SHP77 treated with DMSO at 0.1 percent for 48 hours (cell line): ENCODE results near the gene ADRB2.
"Not testable (repeated sequence)": the region's sequence is repeated elsewhere in the genome, so short reads cannot be mapped to it uniquely, and the experiment has no call there.

Source experiments
- DNase-seq: peaks from one replicate; lab custom pipeline; 2025; lab: John Stamatoyannopoulos, UW

Gene ADRB2

DNA sequence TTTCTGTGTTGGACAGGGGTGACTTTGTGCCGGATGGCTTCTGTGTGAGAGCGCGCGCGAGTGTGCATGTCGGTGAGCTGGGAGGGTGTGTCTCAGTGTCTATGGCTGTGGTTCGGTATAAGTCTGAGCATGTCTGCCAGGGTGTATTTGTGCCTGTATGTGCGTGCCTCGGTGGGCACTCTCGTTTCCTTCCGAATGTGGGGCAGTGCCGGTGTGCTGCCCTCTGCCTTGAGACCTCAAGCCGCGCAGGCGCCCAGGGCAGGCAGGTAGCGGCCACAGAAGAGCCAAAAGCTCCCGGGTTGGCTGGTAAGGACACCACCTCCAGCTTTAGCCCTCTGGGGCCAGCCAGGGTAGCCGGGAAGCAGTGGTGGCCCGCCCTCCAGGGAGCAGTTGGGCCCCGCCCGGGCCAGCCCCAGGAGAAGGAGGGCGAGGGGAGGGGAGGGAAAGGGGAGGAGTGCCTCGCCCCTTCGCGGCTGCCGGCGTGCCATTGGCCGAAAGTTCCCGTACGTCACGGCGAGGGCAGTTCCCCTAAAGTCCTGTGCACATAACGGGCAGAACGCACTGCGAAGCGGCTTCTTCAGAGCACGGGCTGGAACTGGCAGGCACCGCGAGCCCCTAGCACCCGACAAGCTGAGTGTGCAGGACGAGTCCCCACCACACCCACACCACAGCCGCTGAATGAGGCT is at the start of gene ADRB2:
ADRB2 (plus strand) TSS at position 559 of the 686 bp plus-strand sequence. CDS start 221 bp downstream, outside the sequence.
- no peak for DNase-seq

DNA sequence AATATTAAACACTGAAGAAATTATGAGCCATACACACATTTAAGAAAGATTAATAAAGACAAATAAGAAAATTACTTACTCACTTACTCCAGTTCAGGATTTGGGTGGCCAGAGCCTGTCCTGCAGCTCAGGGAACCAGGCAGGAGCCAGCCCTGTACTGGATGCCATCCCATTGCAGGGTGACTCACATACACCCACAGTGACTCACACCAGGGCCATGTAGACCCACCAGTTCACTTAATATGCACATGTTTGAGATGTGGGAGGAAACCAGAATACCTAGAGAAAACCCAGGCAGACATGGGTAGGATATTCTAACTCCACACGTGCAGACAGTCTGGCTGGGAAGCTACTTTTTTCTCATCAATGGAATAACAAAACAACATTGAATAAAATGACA is 49.6 kb upstream of the ADRB2 start:
- DNase-seq: no peak

DNA sequence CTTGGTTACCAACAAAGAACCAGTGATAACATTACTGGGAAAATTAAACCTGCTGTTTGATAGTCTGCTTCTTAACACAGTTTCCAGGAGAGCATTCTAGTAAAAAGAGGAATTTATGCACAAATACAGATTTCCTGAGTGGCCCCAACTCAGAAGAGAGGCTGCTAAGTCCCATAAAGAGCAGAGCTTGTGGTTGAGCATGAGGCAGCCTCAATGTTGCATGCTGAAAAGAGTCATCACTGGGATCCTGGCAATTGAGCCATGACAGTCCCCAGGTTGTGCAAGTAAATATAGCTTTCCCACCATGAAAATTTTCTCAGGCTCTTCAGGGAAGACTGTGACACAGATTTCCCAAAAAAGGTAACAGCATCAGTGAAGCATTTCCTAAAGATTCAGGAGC is 47.5 kb upstream of the ADRB2 start:
- no peak for DNase-seq

DNA sequence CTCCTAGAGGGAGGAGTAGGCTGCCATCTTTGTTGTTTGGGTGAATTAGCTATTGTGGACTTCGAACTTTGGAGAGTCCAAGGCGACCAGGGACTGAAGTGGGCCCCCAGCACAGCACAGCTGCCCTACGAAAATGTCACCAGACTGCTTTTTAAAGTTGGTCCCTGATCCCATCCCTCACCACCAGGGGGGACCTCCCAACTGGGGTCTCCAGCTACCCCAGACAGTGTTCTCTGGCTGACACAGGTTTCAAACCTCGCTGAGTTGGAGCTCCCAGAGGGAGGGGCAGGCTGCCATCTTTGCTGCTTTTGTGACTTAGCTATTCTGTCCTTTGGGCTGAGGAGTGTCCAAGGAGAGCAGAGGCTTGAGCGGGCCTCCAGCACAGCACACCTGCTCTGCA is 45.7 kb upstream of the ADRB2 start:
- no peak for DNase-seq

DNA sequence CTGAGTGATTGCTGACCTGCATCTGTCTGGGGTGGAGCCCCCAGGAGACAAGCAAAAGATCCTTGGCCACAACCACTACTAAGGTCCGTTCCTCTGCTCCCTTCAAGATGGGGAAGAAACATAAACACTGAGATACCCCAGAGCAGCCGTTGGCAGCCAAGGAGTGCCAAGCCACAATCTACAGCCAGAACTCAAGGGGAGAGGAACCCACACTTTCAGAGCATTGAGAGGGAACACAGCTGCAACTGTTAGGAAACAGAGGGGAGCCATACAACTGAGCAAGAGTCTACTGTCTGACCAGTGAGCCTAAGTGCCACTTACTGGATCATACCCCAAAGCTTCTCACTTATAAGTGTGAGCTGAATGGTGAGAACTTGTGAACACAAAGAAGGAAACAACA is 44.6 kb upstream of the ADRB2 start:
- DNase-seq: no peak

DNA sequence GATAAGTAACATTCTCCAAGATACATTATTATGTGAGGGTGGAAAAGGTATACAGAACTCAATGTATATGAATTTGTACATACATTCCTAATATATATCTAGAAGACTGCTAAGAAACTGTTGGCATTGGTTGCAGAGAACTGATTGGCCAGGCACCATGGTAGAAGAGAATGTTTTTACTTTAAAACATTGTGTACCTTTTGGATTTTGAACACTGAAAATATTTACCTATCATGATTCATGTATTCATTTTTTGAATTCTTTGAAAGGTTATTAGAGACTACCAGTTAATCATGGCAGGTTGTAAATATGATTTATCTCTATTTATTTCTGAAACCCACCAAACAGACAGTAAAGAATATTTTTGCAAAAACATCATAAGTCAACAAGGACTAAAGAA is 41.2 kb upstream of the ADRB2 start:
- no peak for DNase-seq

DNA sequence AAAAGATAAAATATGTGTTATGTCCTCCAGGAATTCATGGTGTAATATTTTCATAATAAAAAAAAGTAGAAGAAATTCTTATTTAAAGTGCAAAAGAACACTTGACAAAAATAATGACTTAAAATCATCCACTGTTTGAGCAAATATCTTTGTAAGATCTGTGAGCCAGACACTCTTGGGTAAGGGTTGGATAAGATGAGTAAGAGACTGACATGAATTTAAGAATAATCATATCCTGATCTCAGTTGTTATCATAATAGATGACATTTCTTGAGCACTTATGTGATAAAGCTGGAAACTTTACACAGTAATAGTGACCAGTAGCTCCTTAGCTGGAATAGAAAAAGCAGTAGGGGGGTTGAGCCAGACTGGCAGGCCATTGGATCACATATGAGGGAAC is 40.0 kb upstream of the ADRB2 start:
- no peak for DNase-seq

DNA sequence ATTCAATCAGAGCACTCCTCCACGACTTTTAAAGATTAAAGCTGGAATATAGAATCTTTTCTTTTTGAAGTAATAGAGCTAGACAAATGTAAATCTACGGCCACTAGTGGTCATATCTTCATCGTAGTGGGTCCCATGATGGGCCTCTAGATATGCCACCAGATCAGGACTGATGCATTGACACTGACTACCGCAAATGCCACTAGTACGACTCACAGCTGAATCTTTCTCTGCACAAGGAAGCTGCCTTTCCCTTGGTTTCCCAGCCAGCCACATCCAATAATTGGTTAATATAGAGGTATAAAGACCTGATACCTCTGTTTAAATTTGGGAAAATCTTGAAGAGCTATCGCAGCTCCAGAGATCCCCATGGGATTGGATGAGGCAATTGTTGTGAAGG is 37.8 kb upstream of the ADRB2 start:
- DNase-seq: no peak

DNA sequence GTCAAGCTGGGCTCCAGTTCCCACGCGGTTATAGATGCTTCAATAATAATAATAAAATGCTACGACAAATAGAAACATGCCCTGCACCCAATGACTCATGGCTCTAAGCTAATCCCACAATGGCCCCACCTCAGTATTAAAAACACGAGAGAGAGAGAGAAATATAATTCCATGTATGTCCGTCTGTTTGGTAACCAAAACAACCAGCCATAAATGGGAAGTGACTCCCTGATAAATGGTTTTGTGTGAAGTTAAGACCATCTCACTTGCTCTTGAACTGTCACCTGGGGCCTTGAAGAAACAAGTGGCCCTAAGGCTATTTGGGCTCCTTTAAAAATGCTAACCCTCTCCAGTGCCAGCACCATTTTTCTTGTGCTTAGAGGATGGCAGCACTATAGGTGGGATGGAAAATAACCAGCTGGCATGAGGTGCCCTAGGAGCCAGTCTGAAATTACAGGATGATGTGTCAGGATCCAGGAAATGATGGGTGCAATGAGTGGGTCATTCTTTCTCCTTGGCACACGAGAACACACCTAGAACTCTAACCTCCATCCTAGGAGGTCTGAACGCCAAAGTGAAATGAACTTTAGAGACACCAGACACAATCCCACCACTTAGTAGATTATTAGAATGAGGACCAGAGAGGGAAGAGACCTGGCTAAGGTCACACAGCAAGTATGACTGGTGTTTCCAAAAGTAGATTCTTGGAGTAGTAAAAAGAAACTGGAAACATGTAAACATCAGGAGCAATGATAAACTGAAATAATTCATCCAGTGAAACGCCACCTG is 35.7 kb upstream of the ADRB2 start:
- no peak for DNase-seq

DNA sequence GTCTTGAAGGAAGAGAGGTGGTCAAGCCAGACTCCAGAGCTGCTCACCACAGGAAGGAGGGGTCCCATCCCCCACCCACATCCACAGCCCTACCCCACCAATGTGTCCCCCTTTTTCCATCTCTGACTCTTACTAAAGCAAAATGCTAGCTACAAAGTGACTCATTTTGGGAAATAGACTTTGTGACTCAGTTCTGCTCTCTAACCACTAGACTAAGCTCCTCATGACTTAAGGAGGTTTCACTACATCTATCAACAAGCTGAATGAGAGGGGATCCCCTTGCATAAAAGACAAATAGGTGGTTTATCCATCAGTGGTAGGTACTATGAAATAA is 35.1 kb upstream of the ADRB2 start:
- DNase-seq: no peak

DNA sequence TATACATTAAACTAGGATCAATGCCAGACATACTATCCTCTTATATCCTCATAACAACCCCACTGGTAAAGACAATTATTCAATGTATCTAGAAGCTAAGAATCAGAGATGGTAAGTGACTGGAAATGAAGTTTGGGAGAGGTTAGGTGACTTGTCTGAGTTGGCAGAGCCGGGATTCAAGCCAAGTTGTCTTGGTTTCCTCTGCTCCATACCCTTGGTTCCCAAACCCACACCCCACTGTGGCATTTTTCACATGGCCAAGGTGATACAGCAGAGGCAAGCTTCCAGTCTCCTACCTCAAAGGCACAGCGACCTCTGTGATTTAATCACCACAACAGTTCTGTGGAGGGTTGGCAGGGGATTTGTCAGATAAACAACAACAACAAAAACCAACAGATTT is 34.7 kb upstream of the ADRB2 start:
- no peak for DNase-seq

DNA sequence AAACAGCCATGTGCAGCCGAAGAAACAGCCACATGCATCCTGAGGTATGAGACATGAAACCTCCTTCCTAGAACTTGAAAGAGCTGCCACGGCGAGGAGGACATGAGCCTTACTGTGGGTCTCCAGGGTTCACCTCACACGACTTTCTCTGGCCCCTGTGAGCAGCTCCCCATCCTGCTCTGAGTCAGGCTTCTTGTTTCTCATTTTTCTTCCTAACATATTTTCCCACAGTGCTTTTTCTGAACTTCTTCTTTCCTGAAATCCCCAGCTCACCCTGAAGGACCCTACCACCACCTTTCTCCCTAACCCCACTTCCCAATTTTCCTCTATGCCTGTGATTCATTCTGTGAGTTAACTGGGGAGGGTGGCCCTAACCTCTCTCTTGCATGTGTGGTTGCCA is 33.7 kb upstream of the ADRB2 start:
- no peak for DNase-seq

DNA sequence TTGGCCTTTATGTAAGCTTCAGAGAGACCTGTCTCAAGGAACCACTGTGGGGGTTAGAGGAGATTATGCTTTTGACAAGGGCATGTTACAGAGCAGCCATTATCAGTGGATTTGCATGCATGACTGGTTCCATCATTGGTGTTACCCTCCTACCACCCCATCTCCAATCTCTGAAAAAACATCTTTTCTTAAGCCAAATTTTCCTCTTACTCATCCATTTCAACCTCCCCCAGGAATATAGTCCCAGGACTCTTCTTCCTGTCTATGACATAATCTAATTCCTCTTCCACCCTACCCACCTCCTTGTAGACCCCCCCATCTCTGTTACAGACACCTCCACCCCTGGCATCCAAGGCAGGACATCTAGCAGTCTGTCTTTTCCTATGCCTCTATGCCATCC is 33.1 kb upstream of the ADRB2 start:
- no peak for DNase-seq

DNA sequence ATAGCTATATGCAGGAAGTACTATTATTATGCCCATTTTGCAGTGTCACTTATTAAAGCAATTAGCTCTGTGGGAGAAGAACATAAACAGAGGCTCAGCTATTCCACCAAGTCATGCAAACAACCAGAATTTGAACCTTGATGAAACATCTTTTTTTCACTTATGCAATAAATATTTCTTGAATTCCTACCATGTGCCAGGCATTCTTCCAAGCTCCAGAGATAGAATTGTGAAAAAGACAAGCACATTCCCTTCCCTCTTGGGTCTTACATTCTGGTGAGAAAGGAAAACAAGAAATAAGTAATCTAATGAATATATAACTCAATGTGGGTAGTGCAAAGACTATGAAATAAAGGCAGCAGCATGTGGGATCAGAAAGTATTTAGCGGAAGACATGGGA is 32.1 kb upstream of the ADRB2 start:
- DNase-seq: no peak

DNA sequence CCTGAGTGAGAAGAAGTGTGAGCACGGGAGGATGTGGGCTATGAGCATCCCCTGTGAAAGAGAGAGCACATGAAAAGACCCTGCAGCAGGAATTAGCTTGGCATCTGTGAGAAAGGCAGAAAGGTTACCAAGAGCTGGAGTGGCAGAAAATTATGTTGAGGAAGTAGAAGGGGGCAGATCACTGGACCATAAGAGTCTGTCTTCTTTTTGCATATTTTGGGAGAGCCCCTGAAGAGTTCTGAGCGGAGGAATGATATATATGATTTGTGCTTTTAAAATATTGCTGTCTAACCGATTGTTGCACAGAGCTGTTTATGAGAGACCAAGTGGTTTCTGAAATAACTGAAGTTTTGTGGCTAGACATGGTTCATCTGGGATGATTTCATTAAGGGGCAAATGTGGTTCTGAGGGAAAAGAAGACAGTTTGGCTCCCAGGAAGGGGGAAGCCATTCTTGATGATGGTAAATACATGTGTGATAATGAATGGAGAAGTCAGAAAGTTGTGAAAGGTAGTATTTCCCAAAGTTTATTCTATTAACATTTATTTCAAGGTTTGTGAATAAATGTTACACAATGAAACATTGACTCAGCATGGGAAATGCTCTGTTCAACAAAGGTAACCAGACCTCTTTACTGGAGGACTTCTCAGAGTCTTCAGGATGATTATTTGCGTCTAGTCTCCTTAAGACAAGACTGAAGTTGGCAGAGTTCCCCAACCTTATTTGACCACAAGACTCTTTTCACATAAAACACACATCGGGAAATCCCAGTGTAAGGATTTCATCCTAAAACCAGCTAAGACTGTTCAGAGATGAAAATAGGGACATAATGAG is 31.5 kb upstream of the ADRB2 start:
- DNase-seq: no peak

DNA sequence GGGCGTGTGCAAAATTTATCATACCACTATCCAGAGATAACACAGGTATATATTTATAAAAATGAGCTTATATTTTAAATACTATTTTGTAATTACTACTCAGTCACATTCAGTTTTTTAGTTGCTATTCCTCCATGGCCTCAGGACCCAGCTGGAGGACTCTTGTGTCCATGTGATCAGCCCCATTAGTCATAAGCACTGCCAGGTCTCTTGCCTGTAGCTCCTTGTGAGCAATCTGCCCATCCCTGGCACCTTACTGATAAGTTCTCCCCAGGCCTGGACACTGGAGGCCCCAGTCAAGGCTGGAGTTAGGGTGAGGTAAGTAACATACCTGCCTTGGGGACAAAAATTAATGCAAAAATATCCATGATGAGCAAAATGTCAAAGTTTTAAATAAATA is 29.5 kb upstream of the ADRB2 start:
- no peak for DNase-seq

DNA sequence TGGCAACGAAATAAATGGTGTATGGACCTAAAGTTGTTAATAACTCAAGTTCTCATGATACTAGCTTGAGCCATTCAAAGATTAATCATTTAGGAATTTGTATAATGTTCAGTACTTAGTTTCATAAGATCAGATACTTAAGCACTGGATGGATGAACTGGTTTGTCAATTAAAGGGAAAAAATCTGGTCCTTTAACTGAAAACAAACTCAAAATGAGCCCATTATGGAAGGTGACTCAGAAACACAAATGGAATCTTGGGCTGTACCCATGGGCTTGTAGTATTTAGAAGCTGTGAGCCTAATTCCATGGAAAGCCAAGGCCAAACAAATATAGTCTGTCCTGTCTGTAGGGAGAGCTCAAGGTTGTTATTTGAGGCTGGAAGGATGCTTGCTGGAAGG is 27.6 kb upstream of the ADRB2 start:
- DNase-seq: no peak

DNA sequence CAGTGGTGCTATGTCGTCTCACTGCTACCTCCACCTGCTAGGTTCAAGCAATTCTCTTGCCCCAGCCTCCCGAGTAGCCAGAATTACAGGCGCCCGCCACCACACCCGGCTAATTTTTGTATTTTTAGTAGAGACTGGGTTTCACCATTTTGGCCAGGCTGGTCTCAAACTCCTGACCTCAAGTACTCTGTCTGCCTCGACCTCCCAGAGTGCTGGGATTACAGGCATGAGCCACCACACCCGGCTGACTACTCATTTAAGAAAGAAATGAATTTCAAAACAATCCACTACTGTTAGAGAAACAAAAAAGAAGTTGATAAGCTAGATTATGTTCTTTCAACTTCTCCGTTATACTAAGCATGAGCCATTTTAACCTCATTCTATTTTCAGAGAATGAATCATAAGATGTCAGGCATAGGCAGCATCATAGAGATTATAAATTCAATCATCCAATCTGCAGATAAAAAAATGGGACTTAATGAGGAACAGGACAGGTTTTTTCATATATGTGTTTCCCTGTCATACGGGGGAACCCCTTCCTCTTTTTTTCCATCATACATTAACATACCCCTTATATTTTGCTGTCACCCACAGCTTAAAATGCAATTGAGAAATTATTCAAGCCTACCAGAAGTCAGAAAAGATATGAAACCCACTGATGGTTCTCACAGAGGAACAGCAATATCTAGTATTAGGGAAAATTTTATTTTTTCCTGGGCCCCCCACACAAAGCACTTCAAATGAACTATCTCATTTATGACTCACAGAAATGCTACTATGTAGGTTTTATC is 26.5 kb upstream of the ADRB2 start:
- DNase-seq: no peak

DNA sequence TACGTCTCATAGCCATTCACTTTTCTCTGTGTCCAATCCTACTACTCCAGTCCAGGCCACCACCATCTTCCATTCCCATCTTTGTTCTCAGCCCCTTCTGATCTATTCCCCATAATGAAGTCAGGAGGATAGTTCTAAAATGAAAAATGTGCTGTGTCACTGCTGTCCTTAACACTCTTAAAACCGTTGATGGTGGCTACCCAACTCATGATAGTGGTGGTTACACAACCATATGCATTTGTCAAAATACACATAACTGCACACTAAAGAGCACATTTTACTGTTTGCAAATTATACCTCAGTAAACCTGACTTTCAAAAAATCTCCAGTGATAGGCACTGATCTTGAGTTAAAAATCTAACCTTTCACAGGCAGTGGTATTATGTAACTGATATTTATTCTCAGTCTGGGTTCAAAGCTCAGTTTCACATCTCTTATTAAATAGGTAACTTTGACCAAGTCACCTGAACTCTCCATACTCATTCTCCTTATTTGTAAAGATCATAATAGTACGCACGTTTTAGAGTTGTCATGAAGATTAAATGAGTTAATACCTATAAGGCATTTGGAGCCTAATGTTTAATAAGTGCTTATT is 24.6 kb upstream of the ADRB2 start:
- no peak for DNase-seq

DNA sequence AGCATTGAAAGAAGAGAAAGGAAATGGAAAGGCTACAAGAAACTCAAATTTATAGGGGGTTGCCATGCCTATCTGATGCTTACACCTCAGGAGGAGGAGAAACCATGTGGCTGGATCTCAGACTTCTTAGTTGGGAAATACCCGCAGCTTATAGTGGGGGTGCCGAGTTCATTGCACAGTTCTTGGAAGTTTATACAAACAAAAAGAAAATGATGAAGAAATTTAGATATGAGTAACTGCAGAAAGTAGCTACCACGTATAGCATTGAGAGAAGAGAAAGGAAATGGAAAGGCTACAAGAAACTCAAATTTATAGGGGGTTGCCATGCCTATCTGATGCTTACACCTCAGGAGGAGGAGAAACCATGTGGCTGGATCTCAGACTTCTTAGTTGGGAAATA is 23.0 kb upstream of the ADRB2 start:
- not testable (repeated sequence) for DNase-seq

DNA sequence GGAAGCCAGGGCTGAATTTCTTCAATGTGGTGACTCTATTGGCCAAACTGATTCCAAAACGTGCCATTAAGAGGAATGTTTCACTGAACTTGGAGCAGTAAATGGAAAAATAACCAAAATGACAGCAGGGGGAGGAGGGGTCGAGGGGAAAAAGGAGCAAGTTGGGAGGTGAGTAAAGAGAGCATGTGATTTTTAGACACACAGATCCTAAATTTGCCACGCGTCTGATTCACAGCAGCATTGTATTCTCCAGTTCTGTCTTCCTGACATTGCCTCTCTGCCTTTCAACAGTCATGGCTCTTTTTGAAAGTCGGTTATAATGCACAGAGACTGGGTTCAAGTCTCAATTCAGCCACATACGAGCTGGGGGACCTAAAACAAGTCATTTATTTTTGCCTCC is 22.0 kb upstream of the ADRB2 start:
- DNase-seq: no peak
